Karpas-422 (cell line): ENCODE measurements around the gene UBE2J1. TPM values are rescaled to one million over a fixed set of nuclear protein-coding genes. Genes with fewer than 3 reads are reported as not detected.
A peak's percentile ranks its signal among the peaks of the same experiment; 100 is the strongest.

Experiments used
- DNase-seq: peaks from one replicate; pipeline ENCODE4 v3.0.0-alpha.2; 2015
- H2AFZ ChIP-seq: fragments of 200-600 bp; sonication (generic); 2 replicates; pipeline ENCODE4 v1.6.1; 2014; ENCODE audit warnings: antibody characterized with exemption, low read length, mixed read lengths
- H3K27ac ChIP-seq: fragments of 200-600 bp; sonication (generic); 2 replicates; pipeline ENCODE4 v1.5.1; 2014; ENCODE audit warnings: mild to moderate bottlenecking, low read length, moderate library complexity
- H3K27me3 ChIP-seq: fragments of 200-600 bp; sonication (generic); 2 replicates; pipeline ENCODE4 v1.6.1; 2014; ENCODE audit warnings: low read length, mixed read lengths
- H3K36me3 ChIP-seq: fragments of 200-600 bp; sonication (generic); 2 replicates; pipeline ENCODE4 v1.6.1; 2014; ENCODE audit warnings: low read length, mixed read lengths; ENCODE audit not compliant: insufficient read depth
- H3K4me1 ChIP-seq: fragments of 200-600 bp; sonication (generic); 2 replicates; pipeline ENCODE4 v1.6.1; 2014; ENCODE audit warnings: mild to moderate bottlenecking, low read length, mixed read lengths
- H3K4me2 ChIP-seq: fragments of 200-600 bp; sonication (generic); 2 replicates; pipeline ENCODE4 v1.6.1; 2014; ENCODE audit warnings: low read length, low read depth, mild to moderate bottlenecking; ENCODE audit not compliant: poor library complexity, severe bottlenecking
- H3K4me3 ChIP-seq: fragments of 200-600 bp; sonication (generic); 2 replicates; pipeline ENCODE4 v1.5.1; 2014; ENCODE audit warnings: mild to moderate bottlenecking, antibody characterized with exemption, low read length, mixed read lengths
- H3K79me2 ChIP-seq: fragments of 200-600 bp; sonication (generic); 2 replicates; pipeline ENCODE4 v1.6.1; 2014; ENCODE audit warnings: mild to moderate bottlenecking, low read length, mixed read lengths
- H3K9ac ChIP-seq: fragments of 200-600 bp; sonication (generic); 2 replicates; pipeline ENCODE4 v1.6.0; 2014; ENCODE audit warnings: low read length
- H3K9me2 ChIP-seq: fragments of 200-600 bp; sonication (generic), shearing (Covaris generic); replicated peaks from 2 replicates; pipeline ENCODE4 v1.6.0; 2014; ENCODE audit warnings: mild to moderate bottlenecking, low read length, moderate library complexity; ENCODE audit not compliant: insufficient read depth
- H3K9me3 ChIP-seq: fragments of 300-700, 200-600 bp; sonication (generic); 2 replicates; pipeline ENCODE4 v1.6.1; 2014; ENCODE audit warnings: low read length, mixed read lengths
- H4K20me1 ChIP-seq: fragments of 200-600 bp; sonication (generic); 2 replicates; pipeline ENCODE4 v1.6.1; 2014; ENCODE audit warnings: mild to moderate bottlenecking, antibody characterized with exemption, low read length, low read depth; ENCODE audit not compliant: insufficient read depth
- total RNA-seq: library from RNA; depleted of rRNA; stranded (reverse); fragments of >200 nt; shearing (Covaris generic); gene quantifications from 2 replicates; pipeline ENCODE4 v1.2.3, GENCODE V29; 2014; ENCODE audit warnings: low replicate concordance

Gene UBE2J1
- total RNA-seq, 1 experiment from 2014 or later: 48.0 TPM

DNA sequence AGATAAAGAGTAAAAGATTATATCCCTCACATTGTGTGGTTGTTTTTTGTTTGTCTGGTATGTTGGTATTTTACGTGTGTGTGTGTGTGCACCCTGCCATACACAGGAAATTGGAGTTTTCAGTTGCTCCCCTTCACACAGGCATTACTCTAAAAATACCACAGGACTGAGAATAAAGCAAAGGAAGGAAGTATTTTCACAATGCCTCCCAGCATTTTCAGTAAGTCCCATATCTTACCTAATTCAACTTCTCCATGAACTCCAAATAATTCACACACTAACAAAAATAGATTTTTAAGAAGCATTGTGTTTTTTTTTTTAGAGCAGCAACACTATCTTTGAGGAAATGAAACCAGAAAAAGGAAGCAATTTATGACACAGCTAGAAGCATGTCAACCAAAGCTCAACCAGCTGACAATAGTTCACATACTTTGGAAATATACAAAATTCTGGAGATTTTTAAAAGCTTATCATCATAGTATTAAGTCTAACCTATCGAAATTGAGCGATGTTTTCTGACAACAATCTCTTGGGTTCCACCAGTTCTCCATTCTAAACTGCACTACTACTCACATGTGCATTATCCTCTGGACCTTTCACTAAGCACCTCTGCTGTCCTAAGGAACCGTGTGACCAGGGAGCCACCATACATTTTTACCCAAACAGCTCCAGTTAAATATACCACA is 2.1 kb downstream of the UBE2J1 start:
- H2AFZ ChIP-seq: no peak overlapping the region
- no peaks in the 10 kb centered on the region for H3K9me3 ChIP-seq
- peaks cover 64% of the 10 kb centered on the region for H3K4me1 ChIP-seq
- H4K20me1 ChIP-seq: peaks cover 6% of the 10 kb centered on the region; the same call in 1 of the 2 replicates
- peak overlapping the region; percentile 88 for H3K4me3 ChIP-seq
- no peaks in the 10 kb centered on the region for H3K9me2 ChIP-seq
- H3K4me2 ChIP-seq: peak overlapping the region; percentile 93
- H3K27me3 ChIP-seq: no peaks in the 10 kb centered on the region
- peak overlapping the region; percentile 94 for H3K9ac ChIP-seq
- H3K36me3 ChIP-seq: peaks cover 6% of the 10 kb centered on the region; the same call in 1 of the 2 replicates
- peak overlapping the region; percentile 92 for H3K27ac ChIP-seq
- peak; percentile 89 for DNase-seq
- peaks cover 66% of the 10 kb centered on the region for H3K79me2 ChIP-seq

DNA sequence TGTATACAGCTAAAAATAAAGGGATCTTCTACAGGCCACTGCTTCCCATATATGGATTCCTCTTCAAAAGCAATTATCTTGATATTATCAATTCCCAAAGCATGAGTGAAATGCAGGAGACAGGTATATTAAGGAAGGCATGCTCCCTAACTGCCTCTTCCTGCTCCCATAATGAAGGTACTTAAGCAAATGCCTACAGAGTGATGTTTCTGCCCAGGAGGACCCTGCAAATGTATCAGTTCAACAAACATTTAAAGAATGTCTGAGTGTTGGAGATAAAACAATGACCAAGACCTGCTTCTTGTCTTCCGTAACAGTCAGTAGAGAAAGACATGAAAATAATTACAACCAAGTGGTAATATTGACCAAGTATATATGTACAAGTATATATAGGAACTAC is 4.2 kb downstream of the UBE2J1 start:
- Histone ChIP-seq H3K4me3 (no peak overlapping the region), H3K9ac (peak overlapping the region; percentile 19; the same call in 1 of the 2 replicates), H3K4me1 (peaks cover 61% of the 10 kb centered on the region), H3K4me2 (peak overlapping the region; percentile 26), H3K27me3 (no peaks in the 10 kb centered on the region), H4K20me1 (peaks cover 6% of the 10 kb centered on the region; the same call in 1 of the 2 replicates), H3K79me2 (peaks cover 85% of the 10 kb centered on the region), H3K9me2 (no peaks in the 10 kb centered on the region), H2AFZ (no peak overlapping the region), H3K9me3 (no peaks in the 10 kb centered on the region), H3K27ac (peak overlapping the region; percentile 16), H3K36me3 (peaks cover 6% of the 10 kb centered on the region; the same call in 1 of the 2 replicates)
- DNase-seq: no peak

- H2AFZ ChIP-seq: no peak overlapping the region
- peaks cover 6% of the 10 kb centered on the region; the same call in 1 of the 2 replicates for H3K36me3 ChIP-seq
- H3K79me2 ChIP-seq: peaks cover 89% of the 10 kb centered on the region
- peak overlapping the region; percentile 19; the same call in 1 of the 2 replicates for H3K9ac ChIP-seq
- peak overlapping the region; percentile 26 for H3K4me2 ChIP-seq
- DNase-seq: no peak
- no peak overlapping the region for H3K4me3 ChIP-seq
- H4K20me1 ChIP-seq: peaks cover 6% of the 10 kb centered on the region; the same call in 1 of the 2 replicates
- no peaks in the 10 kb centered on the region for H3K27me3 ChIP-seq
- H3K9me3 ChIP-seq: no peaks in the 10 kb centered on the region
- H3K27ac ChIP-seq: 0 out of 2 replicates have a peak overlapping the region, but pooled peaks have one; percentile 16
- no peaks in the 10 kb centered on the region for H3K9me2 ChIP-seq
- H3K4me1 ChIP-seq: peaks cover 56% of the 10 kb centered on the region
Observed at GRCh38 chr6:89347825-89348224, 4.7 kb downstream of the UBE2J1 start.

GRCh38 chr6:89346433-89346832 is 6.1 kb downstream of the UBE2J1 start:
- Histone ChIP-seq H3K9ac (no peak overlapping the region), H4K20me1 (peaks cover 6% of the 10 kb centered on the region; the same call in 1 of the 2 replicates), H3K9me2 (no peaks in the 10 kb centered on the region), H3K4me3 (no peak overlapping the region), H3K9me3 (no peaks in the 10 kb centered on the region), H3K36me3 (peaks cover 6% of the 10 kb centered on the region), H3K27me3 (no peaks in the 10 kb centered on the region), H3K4me1 (peaks cover 50% of the 10 kb centered on the region), H2AFZ (no peak overlapping the region), H3K27ac (no peak overlapping the region), H3K4me2 (no peak overlapping the region), H3K79me2 (peaks cover 82% of the 10 kb centered on the region)
- DNase-seq: no peak

GRCh38 chr6:89339565-89339964 is 13.0 kb downstream of the UBE2J1 start:
- Histone ChIP-seq H2AFZ (no peak overlapping the region), H3K4me3 (no peak overlapping the region), H3K4me1 (peaks cover under 1% of the 10 kb centered on the region; the same call in 1 of the 2 replicates), H3K79me2 (peaks cover 19% of the 10 kb centered on the region), H4K20me1 (no peaks in the 10 kb centered on the region), H3K36me3 (peaks cover 18% of the 10 kb centered on the region; the same call in 1 of the 2 replicates), H3K9ac (no peak overlapping the region), H3K27ac (no peak overlapping the region), H3K27me3 (no peaks in the 10 kb centered on the region), H3K9me3 (no peaks in the 10 kb centered on the region), H3K4me2 (no peak overlapping the region), H3K9me2 (no peaks in the 10 kb centered on the region)
- no peak for DNase-seq

DNA sequence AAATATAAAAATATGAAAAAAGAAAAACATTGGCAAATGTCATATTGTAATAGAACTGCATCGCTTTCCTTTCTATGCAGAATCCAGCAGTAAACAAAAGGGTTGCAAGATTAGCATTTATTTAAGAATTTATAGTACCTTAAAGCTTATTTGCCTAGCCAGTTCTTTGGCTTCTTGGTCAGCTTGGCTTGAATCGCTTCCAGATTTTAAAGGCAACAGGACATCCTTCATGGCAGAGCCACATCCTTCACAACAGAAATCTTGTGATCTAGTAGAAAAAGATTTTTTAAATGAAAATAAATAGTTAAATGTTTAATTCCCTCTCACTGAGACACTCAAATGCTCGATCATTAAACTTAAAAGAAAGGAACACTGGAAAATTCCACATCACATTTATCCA is 17.4 kb downstream of the UBE2J1 start:
- Histone ChIP-seq H3K9ac (no peak overlapping the region), H3K79me2 (no peaks in the 10 kb centered on the region), H3K4me2 (no peak overlapping the region), H3K4me3 (no peak overlapping the region), H3K27ac (no peak overlapping the region), H3K27me3 (no peaks in the 10 kb centered on the region), H3K36me3 (peaks cover 29% of the 10 kb centered on the region; the same call in 1 of the 2 replicates), H3K9me3 (no peaks in the 10 kb centered on the region), H3K9me2 (no peaks in the 10 kb centered on the region), H2AFZ (no peak overlapping the region), H4K20me1 (no peaks in the 10 kb centered on the region), H3K4me1 (no peaks in the 10 kb centered on the region)
- no peak for DNase-seq

GRCh38 chr6:89330910-89331309 is 21.6 kb downstream of the UBE2J1 start:
- Histone ChIP-seq H3K79me2 (no peaks in the 10 kb centered on the region), H4K20me1 (no peaks in the 10 kb centered on the region), H2AFZ (no peak overlapping the region), H3K4me2 (no peak overlapping the region), H3K4me3 (no peak overlapping the region), H3K9ac (no peak overlapping the region), H3K9me2 (no peaks in the 10 kb centered on the region), H3K27ac (no peak overlapping the region), H3K36me3 (peaks cover 30% of the 10 kb centered on the region), H3K4me1 (no peaks in the 10 kb centered on the region), H3K27me3 (no peaks in the 10 kb centered on the region), H3K9me3 (no peaks in the 10 kb centered on the region)
- no peak for DNase-seq

DNA sequence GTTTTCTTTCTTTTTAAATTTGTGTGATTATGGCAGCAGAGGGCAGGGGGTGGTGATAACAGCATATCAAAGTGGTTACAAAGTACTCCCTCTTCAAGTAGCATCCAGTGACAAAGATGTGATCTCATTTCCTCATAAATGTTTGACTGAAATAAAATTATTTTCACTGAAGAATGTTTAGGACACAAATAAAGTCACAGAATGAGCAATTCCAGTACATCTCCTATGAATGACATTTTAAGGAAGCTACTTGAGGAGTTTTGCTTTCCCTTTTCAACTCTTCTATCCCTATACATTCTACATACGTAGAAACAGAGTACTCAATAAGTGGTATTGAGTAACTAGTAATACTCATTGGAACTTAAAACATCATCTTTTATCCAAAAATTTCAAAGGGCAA is 23.5 kb downstream of the UBE2J1 start:
- Histone ChIP-seq H3K27me3 (no peaks in the 10 kb centered on the region), H4K20me1 (no peaks in the 10 kb centered on the region), H3K9me3 (no peaks in the 10 kb centered on the region), H3K4me2 (no peak overlapping the region), H3K4me1 (no peaks in the 10 kb centered on the region), H3K4me3 (no peak overlapping the region), H3K27ac (no peak overlapping the region), H3K36me3 (peaks cover 24% of the 10 kb centered on the region), H2AFZ (no peak overlapping the region), H3K79me2 (no peaks in the 10 kb centered on the region), H3K9me2 (no peaks in the 10 kb centered on the region), H3K9ac (no peak overlapping the region)
- DNase-seq: no peak
